Muscle of leg (tissue), 11 donors: Measurements from ENCODE around the gene VPS41. TPM values are rescaled to one million over a fixed set of nuclear protein-coding genes. Genes with fewer than 3 reads are reported as not detected.
A peak's percentile ranks its signal among the peaks of the same experiment; 100 is the strongest.

ENCODE experiments used
- DNase-seq: peaks from one replicate; pipeline ENCODE4 v3.0.0; 2013
- H3K27ac ChIP-seq: one replicate; pipeline ENCODE4 v1.5.1; 2013; ENCODE audit warnings: mild to moderate bottlenecking, low read length, control low read depth
- H3K27me3 ChIP-seq: one replicate; pipeline ENCODE4 v1.6.1; 2013; ENCODE audit warnings: low read length; ENCODE audit not compliant: control insufficient read depth, insufficient read depth
- H3K36me3 ChIP-seq: one replicate; pipeline ENCODE4 v1.6.1; 2013; ENCODE audit warnings: low read length; ENCODE audit not compliant: control insufficient read depth, insufficient read depth
- H3K4me1 ChIP-seq: one replicate; pipeline ENCODE4 v1.6.1; 2013; ENCODE audit warnings: low read length; ENCODE audit not compliant: control insufficient read depth, insufficient read depth
- H3K4me3 ChIP-seq: one replicate; pipeline ENCODE4 v1.5.1; 2013; ENCODE audit warnings: low read length, control low read depth
- H3K9me3 ChIP-seq: replicated peaks from 2 replicates; pipeline ENCODE4 v1.6.1; 2013; ENCODE audit warnings: low read depth, low read length; ENCODE audit not compliant: control insufficient read depth
- WGBS: methylation state at CpG from one replicate; pipeline ENCODE4 v1.1.5; 2013; ENCODE audit warnings: missing lambda C conversion rate; ENCODE audit not compliant: insufficient coverage; 5-methylcytosine and 5-hydroxymethylcytosine counted together
- polyA plus RNA-seq, 8 donors: library from polyadenylated mRNA; unstranded; fragments of 120-200 nt; gene quantifications; one replicate each; pipeline versions ENCODE4 v1.2.1 to v1.2.3, GENCODE V29; 2013; ENCODE audit warnings: inconsistent platforms in 1 of 8, low replicate concordance in 1 of 8; ENCODE audit not compliant: insufficient read length in 8 of 8, insufficient read depth in 1 of 8
- total RNA-seq: library from RNA; stranded (reverse); fragments of 120-200 nt; gene quantifications from one replicate; pipeline ENCODE4 v1.2.4, GENCODE V29; 2013

VPS41 gene
- total and polyA plus RNA-seq, 9 donors = 25.7 to 40.7 (median 32.6) TPM

DNA sequence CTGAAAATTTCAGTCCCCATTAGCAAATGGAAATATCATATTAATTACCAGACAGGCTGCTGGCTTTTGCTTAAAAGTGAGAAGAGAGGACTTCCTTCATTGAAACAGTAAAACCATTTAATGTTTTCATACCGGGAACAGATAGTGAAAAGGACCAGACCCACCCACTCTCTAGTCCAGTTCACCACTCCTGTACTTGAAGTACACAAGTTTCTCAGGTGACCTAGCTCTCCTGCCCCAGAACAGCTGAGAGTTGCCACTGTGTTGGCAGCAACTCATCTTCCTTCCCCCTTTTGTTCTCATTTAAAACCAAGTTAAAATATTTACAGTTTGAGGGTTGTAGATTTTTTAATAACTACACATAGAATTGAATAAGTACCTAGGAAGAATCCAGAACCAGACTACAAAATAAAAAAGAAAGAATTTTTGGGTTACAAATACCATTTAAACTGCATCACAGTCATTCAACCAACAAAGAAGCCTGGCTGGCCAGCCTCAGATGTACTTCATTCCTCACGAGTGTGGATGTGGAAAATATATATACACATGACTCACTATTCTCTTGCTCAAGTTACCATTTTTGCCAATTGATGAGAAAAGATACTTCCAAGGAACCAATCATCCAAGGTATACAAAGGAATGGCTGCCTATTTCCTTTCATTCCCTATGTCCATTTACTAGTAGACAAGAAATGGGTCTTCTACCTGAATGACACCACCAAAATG, 68.1 kb downstream of the VPS41 start:
- Histone ChIP-seq H3K4me3 (no peak overlapping the region), H3K27me3 (no peaks in the 10 kb centered on the region), H3K9me3 (no peaks in the 10 kb centered on the region), H3K36me3 (no peaks in the 10 kb centered on the region), H3K27ac (no peak overlapping the region), H3K4me1 (no peaks in the 10 kb centered on the region)
- DNase-seq = peak; percentile 26
- no CpG with 5 or more reads among the region's 2 CpGs for WGBS

- Histone ChIP-seq H3K4me1 (no peaks in the 10 kb centered on the region), H3K27ac (no peak overlapping the region), H3K27me3 (no peaks in the 10 kb centered on the region), H3K36me3 (no peaks in the 10 kb centered on the region), H3K9me3 (no peaks in the 10 kb centered on the region), H3K4me3 (no peak overlapping the region)
- DNase-seq = peak; percentile 23
- WGBS = 31% methylated on average over 2 of the region's 5 CpGs
These were observed 69.1 kb downstream of the VPS41 start for GRCh38 chr7:38839851-38840250.

GRCh38 chr7:38838725-38839385, 70.1 kb downstream of the VPS41 start:
- 95% methylated on average over 3 of the region's 6 CpGs for WGBS
- no peaks in the 10 kb centered on the region for H3K27me3 ChIP-seq
- H3K27ac ChIP-seq = no peak overlapping the region
- H3K4me3 ChIP-seq = no peak overlapping the region
- H3K4me1 ChIP-seq = no peaks in the 10 kb centered on the region
- DNase-seq = no peak
- H3K9me3 ChIP-seq = no peaks in the 10 kb centered on the region
- no peaks in the 10 kb centered on the region for H3K36me3 ChIP-seq

GRCh38 chr7:38834357-38834756, 74.6 kb downstream of the VPS41 start:
- H3K36me3 ChIP-seq = no peaks in the 10 kb centered on the region
- DNase-seq = no peak
- WGBS = no CpG with 5 or more reads among the region's 3 CpGs
- H3K27ac ChIP-seq = no peak overlapping the region
- no peak overlapping the region for H3K4me3 ChIP-seq
- H3K4me1 ChIP-seq = no peaks in the 10 kb centered on the region
- no peaks in the 10 kb centered on the region for H3K9me3 ChIP-seq
- H3K27me3 ChIP-seq = no peaks in the 10 kb centered on the region

DNA sequence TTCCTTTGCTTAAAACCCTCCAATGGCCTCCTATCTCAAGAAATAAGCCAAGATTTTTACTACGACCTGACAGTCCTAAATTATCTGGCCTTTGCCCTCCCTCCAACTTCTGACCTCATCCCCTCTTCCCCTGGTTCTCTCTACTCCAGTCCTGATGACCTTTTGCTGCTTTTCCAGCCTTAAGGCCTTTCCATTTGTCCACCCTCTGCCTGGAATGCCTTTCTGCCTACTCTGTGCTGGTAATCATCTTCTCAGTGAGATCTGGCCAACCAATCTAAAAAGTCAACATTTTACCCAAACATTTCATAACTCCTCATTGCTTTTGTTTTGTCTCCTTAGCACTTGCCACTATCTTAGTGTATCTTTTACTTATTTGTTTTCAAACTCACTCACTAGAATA, 75.7 kb downstream of the VPS41 start:
- no peak overlapping the region for H3K4me3 ChIP-seq

GRCh38 chr7:38831259-38831996, 77.6 kb downstream of the VPS41 start:
- no peaks in the 10 kb centered on the region for H3K27me3 ChIP-seq
- DNase-seq = peak; percentile 63
- no peak overlapping the region for H3K27ac ChIP-seq
- 67% methylated on average over 1 of the region's 6 CpGs for WGBS
- no peaks in the 10 kb centered on the region for H3K9me3 ChIP-seq
- no peaks in the 10 kb centered on the region for H3K4me1 ChIP-seq
- no peaks in the 10 kb centered on the region for H3K36me3 ChIP-seq
- H3K4me3 ChIP-seq = no peak overlapping the region

More for the DNA sequence above, 75.7 kb downstream of the VPS41 start:
- Histone ChIP-seq H3K27me3 (no peaks in the 10 kb centered on the region), H3K9me3 (no peaks in the 10 kb centered on the region), H3K36me3 (no peaks in the 10 kb centered on the region), H3K4me1 (no peaks in the 10 kb centered on the region), H3K27ac (no peak overlapping the region)
- no peak for DNase-seq
- 73% methylated on average over 1 of the region's 1 CpG for WGBS

DNA sequence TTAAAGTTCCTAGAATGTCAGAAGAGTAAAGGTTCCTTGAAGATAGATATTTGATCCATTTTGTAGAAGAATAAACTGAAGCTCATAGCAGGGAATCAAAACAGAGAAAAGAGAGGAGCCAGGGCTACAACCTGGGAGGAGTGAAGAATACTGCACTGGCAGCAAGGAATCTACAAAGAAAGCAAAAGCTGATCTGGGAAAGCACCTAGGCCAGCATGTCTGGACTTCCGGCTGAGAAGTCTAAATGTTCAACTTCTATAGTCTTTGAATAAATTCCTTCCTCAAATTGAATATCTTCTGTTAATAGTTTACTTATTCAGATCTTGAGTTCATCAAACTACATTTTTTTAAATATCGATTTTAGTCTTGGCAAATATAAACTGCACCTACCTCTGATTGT, 78.2 kb downstream of the VPS41 start:
- WGBS = no CpG with 5 or more reads among the region's 2 CpGs
- no peaks in the 10 kb centered on the region for H3K27me3 ChIP-seq
- H3K27ac ChIP-seq = no peak overlapping the region
- H3K9me3 ChIP-seq = no peaks in the 10 kb centered on the region
- H3K4me1 ChIP-seq = no peaks in the 10 kb centered on the region
- H3K4me3 ChIP-seq = no peak overlapping the region
- no peaks in the 10 kb centered on the region for H3K36me3 ChIP-seq
- DNase-seq = no peak

GRCh38 chr7:38829488-38830165, 79.4 kb downstream of the VPS41 start:
- WGBS = no CpG with 5 or more reads among the region's 5 CpGs
- H3K4me1 ChIP-seq = no peaks in the 10 kb centered on the region
- no peak overlapping the region for H3K4me3 ChIP-seq
- no peak for DNase-seq
- no peaks in the 10 kb centered on the region for H3K27me3 ChIP-seq
- no peak overlapping the region for H3K27ac ChIP-seq
- no peaks in the 10 kb centered on the region for H3K9me3 ChIP-seq
- no peaks in the 10 kb centered on the region for H3K36me3 ChIP-seq

DNA sequence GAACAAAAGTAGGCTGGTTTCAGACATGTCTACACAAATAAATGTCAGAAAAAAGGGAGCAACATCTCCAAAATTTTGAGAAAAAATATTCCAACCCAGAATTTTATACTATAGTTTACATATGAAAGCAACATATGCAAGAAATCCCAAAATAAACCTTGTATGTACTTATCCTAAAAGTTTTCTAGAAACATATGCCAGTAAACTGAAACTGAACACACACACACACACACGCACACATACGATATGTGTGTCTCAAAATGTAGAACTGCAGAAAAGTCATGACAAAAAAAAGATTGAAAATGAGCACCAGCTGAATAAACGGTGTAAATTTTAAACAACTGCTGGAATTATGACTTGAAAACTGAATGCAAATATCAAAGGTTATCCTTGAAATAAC, 81.0 kb downstream of the VPS41 start:
- Histone ChIP-seq H3K36me3 (no peaks in the 10 kb centered on the region), H3K9me3 (peaks cover 5% of the 10 kb centered on the region), H3K27ac (no peak overlapping the region), H3K27me3 (no peaks in the 10 kb centered on the region), H3K4me3 (no peak overlapping the region), H3K4me1 (no peaks in the 10 kb centered on the region)
- no CpG with 5 or more reads among the region's 3 CpGs for WGBS
- no peak for DNase-seq
